H9 (cell line): Measurements from ENCODE around the gene CPLX1. TPM values are rescaled to one million over a fixed set of nuclear protein-coding genes. Genes with fewer than 3 reads are reported as not detected.

ENCODE experiments used
- DNase-seq: peaks from one replicate; pipeline ENCODE4 v3.0.0-alpha.2; 2017
- H2AFZ ChIP-seq: one replicate; pipeline ENCODE4 v1.6.1; 2013; ENCODE audit warnings: mild to moderate bottlenecking, low read length, control low read depth, moderate library complexity
- H2AK5ac ChIP-seq: 2 replicates; pipeline ENCODE4 v1.6.1; 2013; ENCODE audit warnings: low read length, control low read depth, mixed read lengths; ENCODE audit not compliant: insufficient read length
- H2BK120ac ChIP-seq: one replicate; pipeline ENCODE4 v1.6.1; 2013; ENCODE audit warnings: low read depth, mild to moderate bottlenecking, low read length, control low read depth, inconsistent platforms; ENCODE audit not compliant: poor library complexity, severe bottlenecking
- H2BK12ac ChIP-seq: 2 replicates; pipeline ENCODE4 v1.6.1; 2013; ENCODE audit warnings: low read length, control low read depth, mixed read lengths, low read depth; ENCODE audit not compliant: insufficient read length
- H2BK15ac ChIP-seq: 2 replicates; pipeline ENCODE4 v1.6.1; 2013; ENCODE audit warnings: low read depth, low read length, control low read depth
- H2BK20ac ChIP-seq: one replicate; pipeline ENCODE4 v1.6.1; 2013; ENCODE audit warnings: low read depth, mild to moderate bottlenecking, low read length, control low read depth, inconsistent platforms; ENCODE audit not compliant: poor library complexity, severe bottlenecking
- H2BK5ac ChIP-seq: 2 replicates; pipeline ENCODE4 v1.6.1; 2013; ENCODE audit warnings: low read length, control low read depth, mixed read lengths; ENCODE audit not compliant: insufficient read length
- H3K14ac ChIP-seq: 2 replicates; pipeline ENCODE4 v1.6.1; 2013; ENCODE audit warnings: low read length, control low read depth; ENCODE audit not compliant: insufficient read depth
- H3K18ac ChIP-seq: 2 replicates; pipeline ENCODE4 v1.6.1; 2013; ENCODE audit warnings: low read depth, mild to moderate bottlenecking, mixed read lengths, low read length, control low read depth; ENCODE audit not compliant: insufficient read length
- H3K23ac ChIP-seq: 2 replicates; pipeline ENCODE4 v1.6.1; 2013; ENCODE audit warnings: low read length, control low read depth, mixed read lengths, low read depth; ENCODE audit not compliant: insufficient read length
- H3K23me2 ChIP-seq: 2 replicates; pipeline ENCODE4 v1.6.1; 2013; ENCODE audit warnings: low read depth, mild to moderate bottlenecking, mixed read lengths, low read length, control low read depth; ENCODE audit not compliant: insufficient read length, poor library complexity, severe bottlenecking
- H3K27ac ChIP-seq: 2 replicates; pipeline ENCODE4 v1.5.1; 2013; ENCODE audit warnings: low read length, control low read depth, mixed read lengths, low read depth; ENCODE audit not compliant: insufficient read length
- H3K27me3 ChIP-seq: 2 replicates; pipeline ENCODE4 v1.6.1; 2013; ENCODE audit warnings: low read length, control low read depth, inconsistent platforms; ENCODE audit not compliant: insufficient read depth
- H3K4ac ChIP-seq: 2 replicates; pipeline ENCODE4 v1.6.1; 2013; ENCODE audit warnings: low read depth, mild to moderate bottlenecking, control low read depth, inconsistent platforms, low read length, moderate library complexity
- H3K4me1 ChIP-seq: 2 replicates; pipeline ENCODE4 v1.6.1; 2013; ENCODE audit warnings: low read length, control low read depth, inconsistent platforms; ENCODE audit not compliant: insufficient read depth
- H3K4me2 ChIP-seq: 2 replicates; pipeline ENCODE4 v1.6.1; 2013; ENCODE audit warnings: low read length, control low read depth, mixed read lengths; ENCODE audit not compliant: insufficient read length, insufficient read depth
- H3K56ac ChIP-seq: 2 replicates; pipeline ENCODE4 v1.6.1; 2013; ENCODE audit warnings: low read depth, mild to moderate bottlenecking, mixed read lengths, low read length, control low read depth; ENCODE audit not compliant: insufficient read length
- H3K79me1 ChIP-seq: 2 replicates; pipeline ENCODE4 v1.6.1; 2013; ENCODE audit warnings: low read depth, mild to moderate bottlenecking, moderate library complexity, low read length, control low read depth, inconsistent platforms; ENCODE audit not compliant: insufficient read depth, poor library complexity, severe bottlenecking
- H3K79me2 ChIP-seq: 2 replicates; pipeline ENCODE4 v1.6.1; 2013; ENCODE audit warnings: low read length, control low read depth, inconsistent platforms; ENCODE audit not compliant: insufficient read depth
- H3K9ac ChIP-seq: 2 replicates; pipeline ENCODE4 v1.6.1; 2013; ENCODE audit warnings: low read length, control low read depth, mixed read lengths; ENCODE audit not compliant: insufficient read length; ENCODE audit errors: extremely low read depth
- H3K9me3 ChIP-seq: one replicate; pipeline ENCODE4 v1.6.1; 2013; ENCODE audit warnings: low read depth, low read length, inconsistent platforms; ENCODE audit not compliant: control insufficient read depth
- H3T11ph ChIP-seq: one replicate; pipeline ENCODE4 v1.6.1; 2013; ENCODE audit warnings: mild to moderate bottlenecking, low read length, control low read depth, inconsistent platforms
- H4K20me1 ChIP-seq: one replicate; pipeline ENCODE4 v1.6.1; 2013; ENCODE audit not compliant: control insufficient read depth, insufficient read length, insufficient read depth
- H4K5ac ChIP-seq: 2 replicates; pipeline ENCODE4 v1.6.1; 2013; ENCODE audit warnings: low read depth, mild to moderate bottlenecking, mixed read lengths, low read length, control low read depth; ENCODE audit not compliant: insufficient read length
- H4K8ac ChIP-seq: replicated peaks from 2 replicates; pipeline ENCODE4 v1.6.1; 2013; ENCODE audit warnings: low read length, control low read depth, mixed read lengths, low read depth; ENCODE audit not compliant: insufficient read length
- H4K91ac ChIP-seq: 2 replicates; pipeline ENCODE4 v1.6.1; 2013; ENCODE audit warnings: low read depth, mild to moderate bottlenecking, moderate library complexity, mixed read lengths, low read length, control low read depth; ENCODE audit not compliant: insufficient read length
- H3K27ac Mint-ChIP-seq, 3 experiments: 2 replicates in 2 of 3; 3 replicates in 1 of 3; pipeline ENCODE4 v1.8.0; 2020 to 2021; ENCODE audit warnings: mixed read lengths in 3 of 3, mild to moderate bottlenecking in 1 of 3, moderate library complexity in 1 of 3
- H3K27me3 Mint-ChIP-seq: 2 replicates; pipeline ENCODE4 v1.8.0; 2021; ENCODE audit warnings: low read depth, mild to moderate bottlenecking, moderate library complexity, mixed read lengths
- H3K36me3 Mint-ChIP-seq, 3 experiments: 2 replicates in 2 of 3; 3 replicates in 1 of 3; pipeline ENCODE4 v1.8.0; 2020 to 2021; ENCODE audit warnings: low read depth in 3 of 3, mixed read lengths in 3 of 3; ENCODE audit not compliant: insufficient read depth in 1 of 3
- H3K4me1 Mint-ChIP-seq, 2 experiments: 2 replicates each; pipeline ENCODE4 v1.8.0; 2020; ENCODE audit warnings: mixed read lengths in 2 of 2
- H3K4me3 Mint-ChIP-seq, 2 experiments: 2 replicates in 1 of 2; 3 replicates in 1 of 2; pipeline ENCODE4 v1.8.0; 2020 to 2021; ENCODE audit warnings: mild to moderate bottlenecking in 2 of 2, mixed read lengths in 2 of 2, moderate library complexity in 1 of 2
- H3K9me3 Mint-ChIP-seq, 2 experiments: 2 replicates in 1 of 2; 3 replicates in 1 of 2; pipeline ENCODE4 v1.8.0; 2020; ENCODE audit warnings: mild to moderate bottlenecking in 2 of 2, mixed read lengths in 2 of 2, moderate library complexity in 1 of 2
- CTCF ChIP-seq: fragments of 200-600 bp; sonication (generic); conservative IDR thresholded peaks from 3 replicates; pipeline ENCODE4 v1.8.0; 2021; ENCODE audit warnings: antibody characterized with exemption, mild to moderate bottlenecking
- WGBS: extraction: QIAGEN DNeasy Blood & Tissue Kit; methylation state at CpG from one replicate; pipeline ENCODE4 v1.1.7; 2013; ENCODE audit warnings: missing lambda C conversion rate, low lambda C conversion rate, mixed read lengths; ENCODE audit not compliant: insufficient read length; ENCODE audit errors: extremely low coverage; 5-methylcytosine and 5-hydroxymethylcytosine counted together
- total RNA-seq: library from RNA; stranded (reverse); gene quantifications from 2 replicates; pipeline ENCODE4 v1.2.1, GENCODE V29; 2021

The CPLX1 gene
- total RNA-seq, 1 experiment from 2014 or later = 0.90 TPM

GRCh38 chr4:789571-790465 is 36.1 kb downstream of the CPLX1 start:
- Histone ChIP-seq H3K27me3 (peaks cover 15% of the 10 kb centered on the region; the same call in 1 of the 2 replicates), H3K9me3 (no peaks in the 10 kb centered on the region), H4K8ac (no peak overlapping the region), H4K91ac (no peak overlapping the region), H4K20me1 (no peaks in the 10 kb centered on the region), H4K5ac (no peak overlapping the region), H3K23me2 (no peaks in the 10 kb centered on the region), H3K4me1 (no peaks in the 10 kb centered on the region; the same call in 1 of the 2 replicates), H3K79me1 (no peaks in the 10 kb centered on the region), H3K14ac (no peak overlapping the region), H3K18ac (no peak overlapping the region), H3K79me2 (no peaks in the 10 kb centered on the region), H2BK12ac (no peak overlapping the region), H3K23ac (no peak overlapping the region), H3K56ac (no peak overlapping the region), H3T11ph (no peak overlapping the region), H2BK120ac (no peak overlapping the region), H3K4me2 (no peak overlapping the region), H2AFZ (no peak overlapping the region), H3K4ac (no peak overlapping the region), H2BK15ac (no peak overlapping the region), H2BK20ac (no peak overlapping the region), H3K9ac (no peak overlapping the region), H2BK5ac (no peak overlapping the region), H3K27ac (no peak overlapping the region), H2AK5ac (no peak overlapping the region)
- peaks cover 0 to 1% (median 0%) of the 10 kb centered on the region in 3 experiments; a peak in 1 of 7 replicates for H3K36me3 Mint-ChIP-seq
- no peak overlapping the region for H3K27ac Mint-ChIP-seq
- WGBS = no CpG with 5 or more reads among the region's 27 CpGs
- H3K4me1 Mint-ChIP-seq = peaks cover 25 to 33% of the 10 kb centered on the region in 2 experiments
- H3K9me3 Mint-ChIP-seq = no peaks in the 10 kb centered on the region; a peak in 1 of 5 replicates
- DNase-seq = no peak
- H3K4me3 Mint-ChIP-seq = no peak overlapping the region
- no peak for TF ChIP-seq CTCF
- peaks cover 71% of the 10 kb centered on the region for H3K27me3 Mint-ChIP-seq
